OCI-LY1 (cell line): Measurements from ENCODE around the gene CRABP1.
"Not testable (repeated sequence)": the region's sequence is repeated elsewhere in the genome, so short reads cannot be mapped to it uniquely, and the experiment has no call there.

Source experiments
- H2AFZ ChIP-seq: fragments of 200-600 bp; sonication (generic), shearing (Covaris generic); 2 replicates; pipeline ENCODE4 v1.6.0; 2014; ENCODE audit warnings: antibody characterized with exemption, mild to moderate bottlenecking, low read length
- H3F3A ChIP-seq: fragments of 200-600 bp; sonication (generic), shearing (Covaris generic); 2 replicates; pipeline ENCODE4 v1.6.0; 2014; ENCODE audit warnings: mild to moderate bottlenecking, antibody characterized with exemption, low read length, moderate library complexity; ENCODE audit not compliant: insufficient read depth
- H3K27ac ChIP-seq: fragments of 200-600 bp; sonication (generic); 2 replicates; pipeline ENCODE4 v1.5.1; 2014; ENCODE audit warnings: low read length, mixed run types, mild to moderate bottlenecking, low read depth; ENCODE audit not compliant: poor library complexity, severe bottlenecking
- H3K27me3 ChIP-seq: fragments of 200-600 bp; sonication (generic); 2 replicates; pipeline ENCODE4 v1.6.0; 2014; ENCODE audit warnings: antibody characterized with exemption, mild to moderate bottlenecking, low read length, moderate library complexity; ENCODE audit not compliant: insufficient read depth
- H3K36me3 ChIP-seq: fragments of 200-600 bp; sonication (generic); 2 replicates; pipeline ENCODE4 v1.6.1; 2014; ENCODE audit warnings: mild to moderate bottlenecking, antibody characterized with exemption, low read length, moderate library complexity, mixed read lengths; ENCODE audit not compliant: insufficient read depth
- H3K4me1 ChIP-seq: fragments of 200-600 bp; sonication (generic); 2 replicates; pipeline ENCODE4 v1.5.1; 2014; ENCODE audit warnings: mild to moderate bottlenecking, low read length, moderate library complexity; ENCODE audit not compliant: insufficient read depth, severe bottlenecking
- H3K4me2 ChIP-seq: fragments of 200-600 bp; sonication (generic), shearing (Covaris generic); 2 replicates; pipeline ENCODE4 v1.6.1; 2014; ENCODE audit warnings: low read length
- H3K4me3 ChIP-seq: fragments of 200-600 bp; sonication (generic); 2 replicates; pipeline ENCODE4 v1.5.1; 2014; ENCODE audit warnings: low read length, low read depth, mild to moderate bottlenecking, mixed read lengths; ENCODE audit not compliant: poor library complexity, severe bottlenecking
- H3K79me2 ChIP-seq: fragments of 200-600 bp; shearing (Covaris generic); 2 replicates; pipeline ENCODE4 v1.6.1; 2016; ENCODE audit warnings: mixed run types, low read length, mixed read lengths; ENCODE audit not compliant: insufficient read depth
- H3K9ac ChIP-seq: fragments of 200-600 bp; sonication (generic), shearing (Covaris generic); 2 replicates; pipeline ENCODE4 v1.6.1; 2014; ENCODE audit warnings: mild to moderate bottlenecking, low read length, mixed read lengths
- H3K9me2 ChIP-seq: fragments of 200-600 bp; sonication (generic), shearing (Covaris generic); 2 replicates; pipeline ENCODE4 v1.6.1; 2014; ENCODE audit warnings: low read depth, mild to moderate bottlenecking, low read length, mixed read lengths
- H3K9me3 ChIP-seq: fragments of 200-600 bp; shearing (Covaris generic); 2 replicates; pipeline ENCODE4 v1.6.1; 2014; ENCODE audit warnings: low read length, mixed read lengths
- H4K20me1 ChIP-seq: fragments of 200-600 bp; sonication (generic), shearing (Covaris generic); 2 replicates; pipeline ENCODE4 v1.6.0; 2016; ENCODE audit warnings: mild to moderate bottlenecking, low read length; ENCODE audit not compliant: insufficient read depth
- CTCF ChIP-seq: fragments of 200-600 bp; sonication (generic), shearing (Covaris generic); IDR thresholded peaks from 2 replicates; pipeline ENCODE4 v1.5.1; 2017; ENCODE audit warnings: mild to moderate bottlenecking, antibody characterized with exemption, low read length, moderate library complexity, mixed read lengths
- EZH2 ChIP-seq: fragments of 200-600 bp; sonication (generic), shearing (Covaris generic); IDR thresholded peaks from 2 replicates; pipeline ENCODE4 v1.8.0; 2017; ENCODE audit warnings: borderline replicate concordance, mixed run types, mild to moderate bottlenecking, antibody characterized with exemption, low read length, moderate library complexity, mixed read lengths

The CRABP1 gene

GRCh38 chr15:78372880-78373279 is 32.7 kb downstream of the CRABP1 start:
- Histone ChIP-seq H3K36me3 (no peaks in the 10 kb centered on the region), H3F3A (no peaks in the 10 kb centered on the region), H3K4me1 (no peaks in the 10 kb centered on the region), H3K4me3 (no peak overlapping the region), H3K27ac (no peak overlapping the region), H4K20me1 (no peaks in the 10 kb centered on the region), H3K79me2 (no peaks in the 10 kb centered on the region), H2AFZ (no peak overlapping the region), H3K9me2 (no peaks in the 10 kb centered on the region), H3K4me2 (no peak overlapping the region), H3K9ac (no peak overlapping the region), H3K9me3 (no peaks in the 10 kb centered on the region), H3K27me3 (no peaks in the 10 kb centered on the region)
- TF ChIP-seq EZH2 = no peak
- no peak for TF ChIP-seq CTCF

GRCh38 chr15:78374436-78375393 is 34.6 kb downstream of the CRABP1 start:
- Histone ChIP-seq H3K9me3 (no peaks in the 10 kb centered on the region), H3K4me1 (no peaks in the 10 kb centered on the region), H3K27me3 (no peaks in the 10 kb centered on the region), H3K27ac (no peak overlapping the region), H3K4me3 (no peak overlapping the region), H3K36me3 (no peaks in the 10 kb centered on the region), H3K79me2 (no peaks in the 10 kb centered on the region), H3K9me2 (no peaks in the 10 kb centered on the region), H3K4me2 (no peak overlapping the region), H2AFZ (no peak overlapping the region), H3K9ac (no peak overlapping the region), H3F3A (no peaks in the 10 kb centered on the region), H4K20me1 (no peaks in the 10 kb centered on the region)
- TF ChIP-seq EZH2 (no peak), CTCF (no peak)

GRCh38 chr15:78380143-78380542 is 40.0 kb downstream of the CRABP1 start:
- H3K9ac ChIP-seq, H3K27ac ChIP-seq, H3K4me1 ChIP-seq, H3K9me3 ChIP-seq, H3K4me3 ChIP-seq, H3K27me3 ChIP-seq, H3K36me3 ChIP-seq, H3F3A ChIP-seq, H3K79me2 ChIP-seq, H3K4me2 ChIP-seq, H3K9me2 ChIP-seq, H2AFZ ChIP-seq, H4K20me1 ChIP-seq: not testable (repeated sequence)
